ENCODE data around the gene ADAMTS6.
"Not testable (repeated sequence)": the region's sequence is repeated elsewhere in the genome, so short reads cannot be mapped to it uniquely, and the experiment has no call there.

Gene ADAMTS6, protein sequence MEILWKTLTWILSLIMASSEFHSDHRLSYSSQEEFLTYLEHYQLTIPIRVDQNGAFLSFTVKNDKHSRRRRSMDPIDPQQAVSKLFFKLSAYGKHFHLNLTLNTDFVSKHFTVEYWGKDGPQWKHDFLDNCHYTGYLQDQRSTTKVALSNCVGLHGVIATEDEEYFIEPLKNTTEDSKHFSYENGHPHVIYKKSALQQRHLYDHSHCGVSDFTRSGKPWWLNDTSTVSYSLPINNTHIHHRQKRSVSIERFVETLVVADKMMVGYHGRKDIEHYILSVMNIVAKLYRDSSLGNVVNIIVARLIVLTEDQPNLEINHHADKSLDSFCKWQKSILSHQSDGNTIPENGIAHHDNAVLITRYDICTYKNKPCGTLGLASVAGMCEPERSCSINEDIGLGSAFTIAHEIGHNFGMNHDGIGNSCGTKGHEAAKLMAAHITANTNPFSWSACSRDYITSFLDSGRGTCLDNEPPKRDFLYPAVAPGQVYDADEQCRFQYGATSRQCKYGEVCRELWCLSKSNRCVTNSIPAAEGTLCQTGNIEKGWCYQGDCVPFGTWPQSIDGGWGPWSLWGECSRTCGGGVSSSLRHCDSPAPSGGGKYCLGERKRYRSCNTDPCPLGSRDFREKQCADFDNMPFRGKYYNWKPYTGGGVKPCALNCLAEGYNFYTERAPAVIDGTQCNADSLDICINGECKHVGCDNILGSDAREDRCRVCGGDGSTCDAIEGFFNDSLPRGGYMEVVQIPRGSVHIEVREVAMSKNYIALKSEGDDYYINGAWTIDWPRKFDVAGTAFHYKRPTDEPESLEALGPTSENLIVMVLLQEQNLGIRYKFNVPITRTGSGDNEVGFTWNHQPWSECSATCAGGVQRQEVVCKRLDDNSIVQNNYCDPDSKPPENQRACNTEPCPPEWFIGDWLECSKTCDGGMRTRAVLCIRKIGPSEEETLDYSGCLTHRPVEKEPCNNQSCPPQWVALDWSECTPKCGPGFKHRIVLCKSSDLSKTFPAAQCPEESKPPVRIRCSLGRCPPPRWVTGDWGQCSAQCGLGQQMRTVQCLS (N-terminal part only)

DNA sequence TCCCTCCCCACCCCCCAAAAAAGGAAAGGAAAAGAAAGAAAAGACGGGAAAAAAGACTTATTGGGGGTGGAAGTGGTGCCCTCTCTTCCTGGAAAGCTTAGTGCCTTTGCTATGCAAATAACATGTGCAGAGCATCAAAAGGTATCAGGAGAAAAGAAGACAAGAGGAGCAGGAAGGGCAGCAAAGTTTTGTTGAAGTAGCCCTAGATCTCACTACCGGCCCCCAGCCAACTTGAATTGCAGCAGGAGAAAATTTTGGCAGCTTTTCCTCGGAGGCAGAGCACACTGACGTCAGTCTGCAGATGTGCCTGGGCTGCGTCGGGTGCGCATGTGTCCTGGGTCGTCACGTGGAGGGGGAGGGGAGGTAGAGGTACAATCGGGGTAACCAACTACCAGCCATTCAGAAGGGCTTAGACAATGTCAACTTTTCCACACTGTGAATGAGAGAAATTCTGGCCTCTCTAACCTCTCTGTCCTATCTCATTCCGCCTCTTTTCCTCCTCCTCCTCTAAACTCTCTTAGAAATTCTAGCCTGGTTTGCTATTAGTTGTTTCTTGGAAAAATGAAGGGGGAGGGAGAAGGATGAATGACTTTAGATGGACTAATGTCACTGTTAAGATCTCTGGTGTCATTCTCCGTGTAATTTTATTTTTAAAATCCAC lies at the start of gene ADAMTS6:
ADAMTS6 (minus strand) TSS at position 286 of the 661 bp plus-strand sequence. CDS start 8,247 bp downstream, outside the sequence.
- peak; percentile 50 to 80 (median 70) for DNase-seq (ENCODE audit: low read depth in 4 of 4, low spot score in 1 of 4)

DNA sequence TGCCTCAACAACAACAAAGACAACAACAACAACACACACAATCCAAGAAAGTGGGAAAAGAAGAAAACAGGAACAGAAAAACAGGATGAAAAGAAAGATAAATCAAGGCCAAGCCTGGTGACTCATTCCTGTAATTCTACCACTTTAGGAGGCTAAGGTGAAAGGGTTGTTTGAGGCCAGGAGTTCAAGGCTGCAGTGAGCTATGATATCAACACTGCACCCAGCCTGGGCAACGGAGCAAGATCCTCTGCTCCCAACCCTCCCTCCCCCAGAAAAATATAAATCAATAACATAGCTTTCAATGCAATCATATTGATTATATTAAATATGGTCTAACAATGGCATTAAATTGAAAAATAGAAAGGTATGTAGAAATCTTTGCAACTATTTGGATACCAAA lies 49.2 kb upstream of the ADAMTS6 start:
- no peak for DNase-seq (ENCODE audit: low read depth in 4 of 4, low spot score in 1 of 4)

DNA sequence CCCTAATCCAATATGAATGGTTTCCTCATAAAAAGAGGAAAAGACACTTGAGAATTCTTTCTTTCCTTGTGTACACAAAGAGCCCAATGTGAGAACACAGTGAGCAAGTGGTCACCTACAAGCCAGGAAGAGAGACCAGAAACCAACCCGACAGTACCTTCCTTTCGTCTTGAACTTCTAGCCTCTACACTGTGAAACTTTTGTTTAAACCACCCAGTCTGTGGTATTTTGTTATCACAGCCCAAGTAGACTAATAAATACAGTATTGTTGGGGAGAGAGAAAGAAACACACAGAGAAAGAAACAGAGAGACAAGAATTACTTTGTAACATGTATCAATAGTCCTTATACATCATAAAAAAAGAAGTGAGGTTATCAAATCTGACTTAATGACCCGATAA lies 44.0 kb upstream of the ADAMTS6 start:
- DNase-seq (ENCODE audit: low read depth in 4 of 4, low spot score in 1 of 4): no peak

DNA sequence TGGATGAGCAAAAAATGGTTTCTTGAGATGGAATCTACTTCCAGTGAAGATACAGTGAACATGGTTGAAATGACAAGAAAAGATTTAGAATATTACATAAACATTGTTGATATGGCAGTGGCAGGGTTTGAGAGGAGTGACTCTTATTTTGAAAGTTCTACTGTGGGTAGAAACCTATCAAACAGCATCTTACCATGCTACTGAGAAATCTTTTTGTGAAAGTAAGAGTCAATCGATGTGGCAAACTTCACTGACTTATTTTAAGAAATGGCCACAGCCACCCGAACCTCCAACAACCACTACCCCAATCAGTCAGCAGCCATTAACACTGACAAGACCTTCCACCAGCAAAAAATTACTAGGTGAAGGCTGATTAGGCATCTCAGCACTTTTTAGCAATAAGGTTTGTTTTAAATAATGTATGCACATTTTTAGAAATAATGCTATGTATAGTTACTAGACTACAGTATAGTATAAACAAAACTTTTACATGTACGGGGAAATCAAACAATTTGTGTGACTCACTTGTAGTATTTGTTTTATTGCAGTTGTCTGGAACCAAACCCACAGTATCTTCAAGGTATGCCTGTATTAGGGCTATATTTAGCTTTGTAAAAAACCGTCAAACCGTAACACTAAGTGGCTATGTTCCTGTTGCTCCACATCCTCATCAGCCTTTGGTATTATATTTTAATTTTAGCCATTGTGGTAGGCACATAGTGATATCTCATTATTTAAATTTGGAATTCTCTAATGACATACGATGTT lies 30.6 kb upstream of the ADAMTS6 start:
- DNase-seq (ENCODE audit: low read depth in 4 of 4, low spot score in 1 of 4): no peak

DNA sequence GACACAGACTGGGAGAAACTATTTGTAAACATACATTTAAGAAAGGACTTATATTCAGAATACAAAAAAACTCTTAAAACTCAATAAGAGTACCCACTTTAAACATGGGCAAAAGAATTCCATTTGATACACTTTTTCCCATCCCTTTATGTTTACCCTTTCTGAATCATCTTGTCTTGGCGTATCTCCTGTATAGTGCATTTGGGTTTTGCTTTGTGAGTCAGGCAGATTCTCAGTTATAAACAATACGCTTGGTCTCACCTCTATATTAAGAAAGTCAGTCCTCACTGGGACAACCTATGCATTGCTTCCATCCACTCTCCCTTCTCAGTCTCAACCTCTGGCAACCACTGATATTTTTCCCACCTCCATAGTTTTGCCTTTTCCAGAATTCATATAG lies 27.3 kb upstream of the ADAMTS6 start:
- no peak for DNase-seq (ENCODE audit: low read depth in 4 of 4, low spot score in 1 of 4)

DNA sequence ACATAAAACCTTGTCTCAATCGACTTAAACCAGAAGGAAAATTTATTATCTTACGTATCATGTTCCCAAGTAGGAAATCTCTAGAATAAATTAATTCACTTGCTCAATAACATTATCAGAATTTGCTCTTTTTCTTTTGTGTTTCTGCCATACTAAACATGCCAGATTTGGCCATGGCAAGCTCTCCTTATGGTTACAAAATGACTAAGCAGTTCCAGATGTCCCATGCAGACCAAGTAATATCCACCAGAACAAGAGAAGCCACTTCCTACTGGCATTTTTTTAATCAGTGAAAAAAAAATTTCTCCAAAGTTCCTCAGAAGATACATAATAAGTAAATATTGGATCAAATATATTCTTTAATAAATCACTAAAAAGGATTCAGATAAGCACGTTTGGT lies 25.2 kb upstream of the ADAMTS6 start:
- no peak for DNase-seq (ENCODE audit: low read depth in 4 of 4, low spot score in 1 of 4)

DNA sequence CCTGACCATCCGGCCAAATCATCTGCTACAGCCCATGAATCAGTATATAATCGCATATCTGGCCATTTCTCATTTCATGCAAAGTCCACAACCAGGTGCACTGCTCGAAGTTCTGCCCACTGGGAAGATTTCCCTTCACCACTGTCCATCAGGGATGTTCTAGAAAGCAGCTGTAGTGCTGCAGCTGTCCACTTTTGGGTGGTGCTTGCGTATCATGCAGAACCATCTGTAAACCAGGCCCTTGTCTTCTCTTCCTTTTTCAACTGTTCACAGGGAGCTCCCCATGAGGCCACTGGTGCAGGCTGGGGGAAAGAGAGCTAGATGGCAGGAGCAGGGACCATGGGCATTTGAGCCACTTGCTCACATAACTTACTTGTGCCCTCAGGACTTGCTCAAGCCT lies 7.4 kb upstream of the ADAMTS6 start:
- DNase-seq (ENCODE audit: low read depth in 4 of 4, low spot score in 1 of 4): no peak

DNA sequence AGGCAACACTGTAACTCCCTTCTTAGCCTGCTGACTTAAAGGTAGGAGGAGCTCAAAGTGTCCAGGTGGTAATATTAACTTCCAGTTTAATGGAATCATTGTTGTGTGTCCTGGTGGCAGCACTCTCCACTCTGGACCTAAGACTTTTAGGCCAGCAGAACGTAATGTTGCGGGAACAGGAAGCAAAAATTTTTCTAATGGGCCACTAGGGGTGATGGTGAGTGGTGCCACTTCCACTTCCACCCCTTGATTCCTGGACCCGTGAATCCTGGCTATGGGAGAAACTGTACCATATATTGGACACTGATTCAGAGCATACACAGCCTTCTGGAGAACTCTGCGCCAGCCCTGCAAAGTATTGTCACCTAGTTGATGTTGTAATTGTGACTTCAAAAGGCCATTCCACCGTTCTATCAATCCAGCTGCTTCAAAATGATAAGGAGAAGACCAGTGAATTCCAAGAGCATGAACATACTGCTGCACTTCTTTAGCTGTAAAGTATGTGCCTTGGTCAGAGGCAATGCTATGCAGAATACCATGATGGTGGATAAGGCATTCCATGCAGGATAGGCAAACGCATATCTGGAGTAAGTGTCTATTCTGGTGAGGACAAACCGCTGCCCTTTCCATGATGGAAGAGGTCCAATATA lies 6.4 kb upstream of the ADAMTS6 start:
- DNase-seq (ENCODE audit: low read depth in 4 of 4, low spot score in 1 of 4): not testable (repeated sequence)

DNA sequence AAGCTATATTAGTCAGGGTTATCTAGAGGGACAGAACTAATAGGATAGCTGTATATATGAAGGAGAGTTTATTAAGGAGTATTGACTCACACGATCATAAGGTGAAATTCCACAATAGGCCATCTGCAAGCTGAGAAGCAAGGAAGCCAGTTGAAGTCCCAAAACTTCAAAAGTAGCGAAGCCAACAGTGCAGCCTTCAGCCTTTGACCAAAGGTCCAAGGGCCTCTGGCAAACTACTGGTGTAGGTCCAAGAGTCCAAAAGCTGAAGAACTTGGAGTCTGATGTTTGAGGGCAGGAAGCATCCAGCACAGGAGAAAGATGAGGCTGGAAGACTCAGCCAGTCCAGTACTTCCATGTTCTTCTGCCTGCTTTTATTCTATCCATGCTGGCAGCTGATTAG lies 5.1 kb upstream of the ADAMTS6 start:
- DNase-seq (ENCODE audit: low read depth in 4 of 4, low spot score in 1 of 4): not testable (repeated sequence)

DNA sequence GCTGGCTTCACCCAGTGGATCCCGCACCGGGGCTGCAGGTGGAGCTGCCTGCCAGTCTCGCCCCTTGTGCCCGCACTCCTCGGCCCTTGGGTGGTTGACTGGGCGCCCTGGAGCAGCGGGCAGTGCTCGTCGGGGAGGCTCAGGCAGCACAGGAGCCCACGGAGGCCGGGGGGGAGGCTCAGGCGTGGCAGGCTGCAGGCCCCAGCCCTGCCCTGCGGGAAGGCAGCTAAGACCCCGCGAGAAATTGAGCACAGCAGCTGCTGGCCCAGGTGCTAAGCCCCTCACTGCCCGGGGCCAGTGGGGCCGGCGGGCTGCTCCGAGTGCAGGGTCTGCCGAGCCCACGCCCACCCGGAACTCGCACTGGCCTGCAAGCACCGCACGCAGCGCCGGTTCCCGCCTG lies 3.7 kb upstream of the ADAMTS6 start:
- DNase-seq (ENCODE audit: low read depth in 4 of 4, low spot score in 1 of 4): no peak

DNA sequence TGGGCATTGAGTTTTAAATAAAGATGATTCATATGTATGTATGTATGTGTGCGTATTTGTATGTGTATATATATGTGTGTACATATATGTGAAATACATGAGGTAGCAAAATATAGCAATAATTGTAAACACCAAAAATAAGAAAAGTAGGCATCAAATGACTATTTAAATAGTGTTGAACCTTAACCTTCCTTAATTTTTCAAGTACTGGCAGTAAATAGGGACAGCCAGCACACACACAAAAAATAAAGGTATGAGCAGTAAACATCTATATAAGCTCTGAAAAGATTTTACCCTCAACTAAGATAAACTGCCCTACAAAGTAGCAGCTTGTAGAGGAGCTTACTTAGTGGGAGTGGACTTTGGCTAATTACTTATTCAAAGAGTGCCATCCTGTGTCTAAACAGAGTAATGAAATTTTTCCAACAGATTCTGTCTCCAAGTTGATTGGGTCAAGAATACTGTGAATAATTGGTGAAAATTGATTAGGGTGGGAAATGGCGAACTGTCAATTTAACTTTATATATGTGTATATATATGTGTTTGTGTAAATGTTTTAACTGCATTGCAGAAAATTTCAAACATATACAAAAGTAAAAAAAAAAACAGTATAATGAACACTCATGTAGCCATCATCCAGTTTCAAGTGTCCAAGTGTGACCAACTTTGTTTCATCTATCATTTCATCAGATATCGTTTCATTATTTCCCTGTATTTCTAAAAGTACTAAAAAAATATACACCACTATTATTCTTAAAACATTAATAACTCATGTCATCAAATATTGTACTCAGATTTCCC lies 2.0 kb upstream of the ADAMTS6 start:
- no peak for DNase-seq (ENCODE audit: low read depth in 4 of 4, low spot score in 1 of 4)

DNA sequence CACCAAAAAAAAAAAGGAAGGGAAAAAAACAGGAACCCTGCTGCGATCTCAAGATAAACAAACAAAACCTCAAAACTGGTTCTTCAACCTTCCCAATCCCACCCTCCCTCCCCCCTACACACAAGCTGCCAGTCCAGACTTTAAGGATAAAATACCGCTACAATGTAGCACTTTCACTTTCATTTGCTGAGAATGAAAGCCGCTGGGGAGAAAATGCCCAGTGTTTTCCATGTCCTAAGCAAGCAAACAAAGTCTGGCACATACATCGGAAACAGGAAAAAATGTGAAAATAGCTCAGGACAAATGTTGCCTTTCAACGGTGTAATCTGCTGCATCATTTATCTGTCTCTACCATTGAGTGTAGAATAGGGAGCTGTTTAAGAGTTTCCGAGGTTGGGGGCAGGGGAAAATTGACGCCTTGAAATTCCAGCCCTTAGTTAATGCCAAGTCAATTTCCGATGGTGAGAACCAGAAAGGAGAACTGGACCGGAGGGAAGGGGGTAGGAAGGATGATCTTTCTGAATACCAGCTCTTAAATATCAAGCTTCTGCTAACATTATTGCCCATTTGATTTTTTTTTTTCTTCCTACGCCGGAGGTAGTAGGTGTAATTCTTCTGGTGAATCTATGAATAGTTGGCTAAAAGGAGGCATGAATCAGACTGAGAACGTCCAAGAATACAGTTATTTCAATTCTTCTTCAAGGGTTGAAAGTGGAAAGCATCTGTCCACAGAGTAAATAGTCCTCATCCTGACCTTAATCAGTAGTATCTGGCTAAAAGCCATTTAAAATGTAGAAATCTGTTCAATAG lies 1.2 kb upstream of the ADAMTS6 start:
- no peak for DNase-seq (ENCODE audit: low read depth in 4 of 4, low spot score in 1 of 4)

DNA sequence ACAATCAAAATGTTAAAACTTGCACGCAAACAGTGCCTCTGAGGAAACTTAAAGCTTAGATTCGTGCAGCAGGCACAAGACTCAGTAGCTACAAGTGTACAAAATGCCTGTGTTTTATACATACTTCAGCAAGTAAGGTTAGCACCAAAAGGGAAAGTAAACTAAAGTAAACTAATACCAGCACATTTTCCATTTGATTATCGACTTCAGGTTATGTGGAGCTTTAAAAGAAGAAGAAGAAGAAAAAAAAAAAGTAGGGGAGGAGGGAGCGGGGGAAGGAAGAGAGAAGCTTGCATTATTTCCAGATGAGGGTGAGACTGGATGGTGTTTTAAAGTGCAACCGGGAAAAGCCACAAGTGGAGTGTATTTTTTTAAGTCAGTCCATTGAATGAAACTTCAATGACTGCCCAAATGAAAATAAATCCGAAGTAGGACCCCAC lies 596 bp upstream of the ADAMTS6 start:
- DNase-seq (ENCODE audit: low read depth in 4 of 4, low spot score in 1 of 4): no peak

DNA sequence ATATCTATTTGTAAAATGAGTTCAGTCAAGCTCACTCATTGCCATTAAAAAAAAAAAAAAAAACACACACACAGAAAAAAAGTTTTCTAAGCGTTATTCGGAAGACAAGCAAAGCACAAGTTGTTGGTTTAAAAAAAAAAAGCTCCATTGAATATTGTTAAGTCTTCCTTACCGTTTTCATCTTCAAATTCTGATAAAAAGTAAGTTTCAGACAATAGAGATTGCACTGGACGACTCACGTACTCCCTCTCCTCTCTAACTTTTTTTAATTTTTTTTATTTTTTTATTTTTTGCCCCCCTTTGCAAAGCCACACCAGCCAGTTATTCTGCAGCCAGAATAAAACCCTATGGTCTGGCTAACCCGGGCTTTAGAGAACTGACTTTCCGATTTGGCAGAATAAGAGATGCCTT lies 544 bp downstream of the ADAMTS6 start:
- no peak for DNase-seq (ENCODE audit: low read depth in 4 of 4, low spot score in 1 of 4)

DNA sequence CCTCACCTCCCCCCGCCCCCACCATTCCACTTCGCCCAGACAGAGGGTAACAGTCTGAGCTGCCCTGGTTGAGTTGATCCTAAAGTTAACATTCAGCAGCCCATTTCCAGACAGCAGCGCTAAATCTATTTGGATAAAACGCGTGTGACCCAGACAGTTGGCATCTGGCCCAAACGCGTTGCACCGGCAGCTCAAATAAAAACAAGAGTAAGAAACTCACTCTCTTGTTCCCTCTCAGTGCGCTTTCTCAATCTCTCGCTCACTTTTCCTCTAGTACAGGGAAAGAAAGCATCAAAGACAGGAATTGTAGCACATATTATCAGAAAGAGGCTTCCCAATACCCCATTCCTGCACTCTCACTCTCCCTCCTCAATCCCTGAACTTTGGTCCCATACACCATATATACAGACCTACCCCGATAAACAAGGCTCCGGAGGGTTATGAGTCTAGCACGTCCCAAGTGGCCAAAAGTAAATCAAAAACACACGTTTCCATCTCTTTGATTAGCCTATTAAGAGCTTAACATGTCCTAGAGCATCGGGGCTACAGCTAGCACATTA lies 1.3 kb downstream of the ADAMTS6 start:
- no peak for DNase-seq (ENCODE audit: low read depth in 4 of 4, low spot score in 1 of 4)

DNA sequence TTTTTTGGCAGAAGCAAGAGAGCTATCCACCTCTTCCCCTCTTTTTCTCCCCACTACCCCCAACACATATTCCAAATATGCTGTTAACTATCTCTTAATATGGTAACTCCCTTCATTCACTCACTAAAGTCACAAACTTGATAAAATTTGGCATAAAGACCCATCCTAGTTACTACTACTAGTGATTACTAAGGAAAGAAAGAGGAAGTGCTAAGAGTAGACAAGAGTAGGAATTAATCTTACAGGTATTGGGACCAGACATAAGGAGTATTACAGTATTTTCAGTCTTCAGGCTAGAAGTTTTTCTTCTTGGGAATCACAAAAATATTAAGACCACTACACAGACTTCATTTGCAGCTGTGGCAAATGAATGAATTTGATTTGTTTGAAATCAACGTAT lies 2.2 kb downstream of the ADAMTS6 start:
- no peak for DNase-seq (ENCODE audit: low read depth in 4 of 4, low spot score in 1 of 4)

DNA sequence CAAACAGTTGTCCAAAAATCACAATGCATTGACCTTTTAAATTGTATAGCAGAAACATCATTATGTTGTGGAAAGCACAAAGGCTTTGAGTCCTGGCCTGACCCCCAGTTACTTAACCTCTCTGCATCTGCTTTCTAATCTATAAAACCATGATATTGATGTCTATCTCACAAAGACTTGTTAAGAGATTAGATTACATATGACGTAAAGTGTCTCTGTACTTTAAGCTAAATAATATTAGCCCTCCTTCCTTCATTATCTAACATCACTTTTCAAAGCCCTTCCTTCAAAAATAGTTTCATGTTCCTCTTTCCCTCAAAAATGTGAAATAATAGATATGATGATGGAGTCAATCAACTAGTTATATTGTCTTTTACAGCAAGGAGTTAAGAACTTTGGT lies 3.4 kb downstream of the ADAMTS6 start:
- no peak for DNase-seq (ENCODE audit: low read depth in 4 of 4, low spot score in 1 of 4)

DNA sequence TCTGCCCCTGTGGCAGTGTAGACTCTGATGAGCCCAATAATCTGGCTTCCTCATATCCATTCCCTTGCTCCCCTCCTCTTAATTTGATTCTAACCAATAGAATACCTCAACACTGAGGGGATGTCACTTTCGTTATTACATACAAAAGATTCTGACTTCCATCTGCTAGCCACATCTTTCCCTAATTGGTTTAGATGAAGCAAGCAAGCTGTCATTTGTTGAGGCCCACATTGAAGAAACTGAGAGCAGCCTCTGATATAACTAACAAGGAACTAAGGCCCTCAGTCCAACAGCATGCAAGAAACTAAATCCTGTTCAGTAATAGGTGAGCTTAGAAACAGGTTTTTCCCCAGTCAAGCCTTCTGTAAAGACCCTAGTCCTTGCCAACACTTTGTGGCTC lies 5.8 kb downstream of the ADAMTS6 start:
- no peak for DNase-seq (ENCODE audit: low read depth in 4 of 4, low spot score in 1 of 4)

Measured in stimulated activated CD4-positive, alpha-beta T cell treated with anti-CD3 and anti-CD28 coated beads, Interleukin-1b, Interleukin-23, amount 100 ng/mL, for 24 hours (primary cell).